ENCODE measurements around the gene MAP4K4.
"Not testable (repeated sequence)": the region's sequence is repeated elsewhere in the genome, so short reads cannot be mapped to it uniquely, and the experiment has no call there.

GRCh38 chr2:101769726-101770125 is 72.2 kb downstream of the MAP4K4 start:
- TF ChIP-seq CTCF, EZH2 (IDR thresholded peaks at IDR 0.05): not testable (repeated sequence)

All from neural progenitor cell (in vitro differentiated cells).